ENCODE data around the gene ARFGEF3.

The ARFGEF3 gene

DNA sequence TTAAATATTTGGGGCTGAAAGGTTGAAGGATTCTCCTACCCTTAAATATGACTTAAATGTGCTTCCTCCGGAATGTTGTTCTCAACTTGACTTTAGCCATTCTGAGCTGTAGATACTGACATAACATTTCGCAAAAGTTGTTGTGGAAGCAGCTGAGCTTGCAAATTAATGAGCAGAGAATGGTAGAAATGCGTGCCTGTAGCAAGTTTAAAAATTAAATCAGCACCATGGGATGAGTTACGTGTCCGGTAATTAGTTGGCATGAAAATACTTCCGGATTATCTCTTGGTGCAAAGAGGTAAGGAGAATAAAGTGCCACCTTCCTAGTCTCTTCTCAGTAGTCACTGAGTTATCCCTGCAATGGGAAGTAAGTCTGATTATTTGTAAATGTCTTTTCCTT, 80.2 kb downstream of the ARFGEF3 start:
- no peak for DNase-seq

DNA sequence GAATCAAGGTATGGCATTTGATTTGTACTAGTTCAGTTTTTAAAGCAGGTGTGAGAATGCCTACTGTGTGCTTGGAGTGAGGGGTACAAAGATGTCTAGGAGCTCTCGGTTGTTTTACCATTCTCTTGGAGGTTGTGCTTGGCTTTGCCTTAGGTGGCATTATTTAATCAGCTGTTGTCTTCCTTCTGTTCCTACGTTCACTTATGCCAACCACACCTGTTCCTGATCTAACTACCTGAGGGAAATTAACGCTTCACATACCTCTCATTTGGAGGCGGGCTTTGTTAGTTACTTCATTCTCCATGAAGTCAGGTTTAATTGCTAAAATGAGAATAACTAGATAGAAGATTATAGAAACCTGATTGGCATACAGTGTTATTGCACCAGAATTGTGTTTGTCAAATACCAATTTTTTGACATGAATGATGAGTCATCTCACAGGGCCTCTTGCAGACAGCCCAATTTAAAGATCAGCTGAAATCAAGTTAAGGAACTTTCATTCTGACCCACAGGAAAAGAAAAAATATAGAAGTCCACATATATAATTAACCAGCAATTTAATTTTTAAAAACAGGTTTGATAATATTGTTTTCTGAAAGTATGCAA, 81.4 kb downstream of the ARFGEF3 start:
- peak; percentile 73 for DNase-seq

DNA sequence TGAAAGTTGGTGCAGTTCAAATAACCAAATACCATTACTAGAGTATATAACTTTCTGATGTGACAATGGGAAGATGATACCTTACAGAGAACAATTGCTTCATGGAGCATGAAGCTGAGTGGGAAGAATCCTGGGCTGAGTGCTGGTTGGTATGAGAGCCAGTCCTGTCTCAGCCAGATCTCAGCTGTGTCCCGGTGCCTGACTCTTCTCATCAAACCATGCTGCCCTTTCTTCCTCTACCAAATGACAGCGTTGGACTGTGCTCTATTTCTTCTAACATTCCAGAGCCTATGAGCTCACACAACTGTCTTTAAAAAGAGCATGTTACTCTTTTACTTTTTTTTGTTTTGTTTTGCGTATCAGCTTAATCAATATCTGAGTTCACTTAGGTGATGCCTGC, 84.0 kb downstream of the ARFGEF3 start:
- no peak for DNase-seq

DNA sequence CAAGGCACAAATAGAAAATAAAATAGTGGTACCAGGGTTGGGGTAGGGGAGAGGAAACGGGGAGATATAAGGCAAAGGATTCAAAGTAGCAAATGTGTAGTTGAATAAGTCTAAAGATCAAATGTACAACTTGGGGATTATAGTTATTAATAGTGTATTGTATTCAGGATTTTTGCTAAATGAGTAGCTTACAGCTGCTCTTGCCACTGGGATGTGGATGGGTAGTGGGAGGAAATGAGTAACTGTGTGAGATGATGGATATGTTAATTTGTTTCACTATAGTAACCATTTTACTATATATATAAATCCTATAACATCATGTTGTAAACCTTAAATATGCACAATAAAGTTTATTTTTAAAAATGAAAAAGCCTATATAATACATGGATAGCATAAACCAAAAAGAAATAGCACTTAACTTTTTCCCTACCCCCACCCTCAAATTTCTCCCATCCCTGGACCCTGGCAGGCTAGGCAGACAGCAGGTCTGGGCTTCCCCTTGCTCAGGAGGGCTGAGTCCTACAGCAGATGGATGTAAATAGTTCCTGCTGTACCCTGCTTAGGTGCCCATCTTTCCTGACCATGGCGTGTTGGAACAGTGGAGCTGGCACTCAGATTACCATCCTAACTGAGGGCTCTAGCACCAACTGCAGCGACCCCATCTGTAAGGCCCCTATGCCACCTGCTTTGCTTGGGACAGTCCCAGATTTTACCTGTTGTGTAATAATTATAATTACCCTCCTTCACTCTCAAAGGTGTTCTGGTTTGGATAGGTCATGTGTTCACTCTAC, 85.1 kb downstream of the ARFGEF3 start:
- DNase-seq: no peak

DNA sequence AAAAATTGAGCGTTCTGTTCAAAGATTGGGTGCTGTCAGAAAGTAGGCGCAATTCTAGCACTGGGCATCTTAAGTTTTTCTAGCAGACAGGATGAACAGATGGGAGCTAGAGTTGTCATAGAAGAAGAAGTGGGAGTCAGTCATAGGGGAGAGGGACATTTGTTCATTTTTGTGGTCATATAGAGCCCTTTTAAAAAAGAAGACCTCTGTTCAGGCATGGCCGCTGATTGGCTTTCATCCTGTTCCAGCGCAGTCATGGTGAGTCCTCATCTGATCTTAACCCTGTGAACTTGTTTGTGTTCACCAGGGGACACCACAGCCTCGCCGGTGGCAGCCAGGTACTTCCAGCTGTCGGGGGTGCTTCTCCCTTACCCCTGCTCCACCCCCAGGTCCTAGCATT, 86.3 kb downstream of the ARFGEF3 start:
- DNase-seq: no peak

DNA sequence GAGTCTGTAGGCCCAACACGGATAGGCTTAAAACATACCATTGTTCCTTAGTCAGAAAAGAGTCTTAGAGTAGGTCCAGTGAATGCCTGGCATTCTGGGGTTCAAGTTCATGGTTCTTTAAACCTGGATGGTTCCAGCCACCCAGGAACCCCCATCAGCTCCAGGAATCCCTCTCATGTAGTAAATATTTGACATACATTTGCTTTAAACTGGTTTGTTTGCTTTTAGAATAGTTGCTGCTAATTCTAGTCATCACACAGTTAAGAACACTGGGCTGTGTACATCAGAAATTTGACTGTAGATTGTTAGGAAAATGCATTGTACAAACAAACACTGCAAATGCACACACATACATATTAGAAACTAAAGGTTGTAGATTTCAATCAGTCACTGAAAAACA, 87.1 kb downstream of the ARFGEF3 start:
- peak; percentile 31 for DNase-seq

DNA sequence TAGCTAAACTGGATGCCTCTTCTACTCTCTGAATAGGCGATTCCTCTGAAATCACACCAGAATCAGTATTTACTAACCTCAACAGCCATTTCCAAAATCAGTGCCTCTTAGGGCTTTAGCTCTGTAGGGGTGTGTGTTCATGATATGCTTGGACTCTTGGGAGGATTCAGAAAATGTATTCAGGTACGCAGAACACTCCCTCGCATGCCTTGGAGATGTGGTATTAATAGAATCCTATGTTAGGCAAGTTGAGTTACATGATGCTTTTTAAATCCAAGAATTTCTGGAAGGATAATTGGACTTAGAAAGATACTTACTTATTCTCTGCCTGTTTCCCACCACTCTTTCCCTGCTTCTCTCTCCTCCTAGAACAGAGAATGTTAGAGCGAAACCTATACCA, 88.3 kb downstream of the ARFGEF3 start:
- DNase-seq: peak; percentile 27

DNA sequence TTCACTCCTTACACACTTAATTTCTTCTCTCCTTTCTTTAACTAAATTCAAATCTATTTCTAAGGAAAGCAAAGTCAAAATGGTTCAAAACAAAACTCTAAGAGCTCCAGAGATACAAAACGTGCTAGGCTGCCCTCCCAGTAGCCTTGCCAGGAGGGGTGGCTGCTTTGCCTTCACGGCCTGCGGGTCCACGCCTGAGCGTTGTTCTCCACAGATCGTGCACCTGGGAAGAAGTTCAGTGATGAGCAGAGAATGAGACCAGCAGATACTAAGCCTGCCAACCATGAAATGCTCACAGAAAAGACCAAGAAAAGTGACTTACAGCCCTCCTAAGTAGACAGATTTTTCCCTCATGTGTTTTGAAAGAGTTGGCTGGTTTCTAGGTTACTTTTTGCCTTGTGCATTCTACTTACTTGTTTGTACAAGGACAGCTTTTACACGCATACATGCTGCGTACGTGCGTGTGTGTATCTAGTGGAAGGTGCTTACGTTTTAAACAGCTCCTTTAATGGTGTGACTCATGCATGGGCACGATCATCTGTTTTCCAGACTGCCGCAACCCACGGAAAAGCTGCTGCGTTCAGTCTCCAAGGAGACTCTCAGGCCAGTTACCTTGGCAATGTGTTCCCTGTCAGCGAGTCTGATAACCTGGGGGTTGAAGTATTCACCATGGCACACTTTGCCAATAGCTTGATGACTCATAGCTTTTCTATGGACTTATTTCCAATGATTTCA, 88.9 kb downstream of the ARFGEF3 start:
- peak; percentile 97 for DNase-seq

DNA sequence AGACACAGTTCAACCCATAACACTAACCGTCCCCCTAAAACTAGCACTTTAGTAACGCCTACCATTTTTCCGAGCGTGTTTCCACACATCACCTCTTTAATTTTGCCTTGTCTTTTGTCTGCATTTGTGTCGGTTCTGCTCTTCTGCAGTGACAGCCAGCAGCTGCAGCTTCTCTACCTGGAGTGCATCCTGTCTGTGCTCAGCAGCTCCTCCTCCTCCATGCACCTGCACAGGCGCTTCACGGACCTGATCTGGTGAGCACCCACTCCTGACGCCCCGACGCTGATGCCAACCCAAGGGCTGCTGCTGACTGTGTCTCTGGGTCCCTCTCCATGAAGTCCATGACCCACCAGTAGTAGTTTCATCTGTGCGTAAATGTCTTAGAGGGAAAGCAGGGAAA, 92.0 kb downstream of the ARFGEF3 start:
- DNase-seq: peak; percentile 86

DNA sequence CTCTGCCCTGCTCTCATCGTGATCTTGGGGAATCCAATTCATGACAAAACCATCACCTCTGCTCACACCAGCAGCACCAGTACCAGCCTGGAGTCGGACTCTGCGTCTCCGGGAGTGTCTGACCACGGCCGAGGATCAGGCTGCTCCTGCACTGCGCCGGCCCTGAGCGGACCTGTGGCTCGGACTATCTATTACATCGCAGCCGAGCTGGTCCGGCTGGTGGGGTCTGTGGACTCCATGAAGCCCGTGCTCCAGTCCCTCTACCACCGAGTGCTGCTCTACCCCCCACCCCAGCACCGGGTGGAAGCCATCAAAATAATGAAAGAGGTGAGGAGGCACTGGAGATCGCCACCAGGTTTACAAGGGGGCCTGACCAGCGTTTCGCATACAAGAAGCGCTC, 93.7 kb downstream of the ARFGEF3 start:
- DNase-seq: no peak

DNA sequence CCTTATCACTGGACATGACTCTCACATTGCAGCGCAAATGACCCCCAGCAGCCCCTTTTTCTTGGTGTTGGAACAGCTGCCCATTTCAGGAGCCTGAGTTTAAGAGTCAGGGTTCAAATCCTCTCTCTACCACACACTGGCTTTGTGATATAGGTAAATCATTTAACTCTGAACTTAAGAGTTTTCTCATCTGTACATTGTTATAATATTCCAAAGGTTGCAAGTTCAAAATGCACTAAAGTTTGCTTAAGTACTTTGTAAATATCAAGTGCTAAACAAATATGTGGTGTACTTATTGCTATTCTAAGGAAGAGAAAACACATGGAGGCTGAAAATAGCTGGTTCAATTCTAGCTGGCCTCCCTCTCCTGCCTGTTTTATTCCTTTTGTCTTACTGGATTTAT, 95.9 kb downstream of the ARFGEF3 start:
- DNase-seq: peak; percentile 44

DNA sequence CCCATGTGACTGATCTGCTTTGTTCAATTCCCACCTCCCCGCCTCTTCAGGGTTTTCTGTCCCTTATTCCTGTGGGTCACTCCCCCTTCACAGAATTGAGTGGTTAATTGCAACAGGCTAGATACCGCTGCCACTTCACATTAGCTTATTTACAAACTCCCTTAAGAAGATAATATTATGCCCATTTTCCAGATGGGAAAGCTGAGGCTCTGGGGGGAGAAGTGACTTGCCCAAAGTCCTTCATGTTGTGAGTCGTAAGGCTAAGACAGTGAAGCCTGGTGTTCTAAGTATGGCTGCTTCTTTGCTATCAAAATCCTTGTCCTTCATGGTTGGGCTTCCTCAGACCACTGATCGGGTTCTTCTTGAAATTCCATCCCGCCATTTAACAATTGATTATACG, 96.5 kb downstream of the ARFGEF3 start:
- peak; percentile 44 for DNase-seq

DNA sequence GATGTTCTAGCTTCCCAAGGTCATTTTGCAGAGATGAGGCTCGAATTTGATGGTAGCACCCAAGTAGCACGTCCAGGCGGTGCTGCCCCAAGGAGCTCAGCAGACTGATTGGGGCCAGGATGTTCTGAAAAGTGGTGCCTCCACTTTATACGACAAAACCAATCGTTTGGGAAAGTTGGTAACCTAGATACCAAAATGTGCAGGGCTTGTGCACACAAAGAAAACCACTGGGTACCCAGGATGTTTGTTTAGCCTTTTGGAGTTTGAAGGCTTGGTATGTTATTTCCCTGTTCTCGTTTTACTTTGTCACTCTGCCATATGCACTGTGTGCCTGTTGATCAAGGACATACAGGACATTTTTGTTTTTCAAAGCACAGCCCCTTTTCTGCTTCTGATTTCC, 97.3 kb downstream of the ARFGEF3 start:
- DNase-seq: peak; percentile 71

DNA sequence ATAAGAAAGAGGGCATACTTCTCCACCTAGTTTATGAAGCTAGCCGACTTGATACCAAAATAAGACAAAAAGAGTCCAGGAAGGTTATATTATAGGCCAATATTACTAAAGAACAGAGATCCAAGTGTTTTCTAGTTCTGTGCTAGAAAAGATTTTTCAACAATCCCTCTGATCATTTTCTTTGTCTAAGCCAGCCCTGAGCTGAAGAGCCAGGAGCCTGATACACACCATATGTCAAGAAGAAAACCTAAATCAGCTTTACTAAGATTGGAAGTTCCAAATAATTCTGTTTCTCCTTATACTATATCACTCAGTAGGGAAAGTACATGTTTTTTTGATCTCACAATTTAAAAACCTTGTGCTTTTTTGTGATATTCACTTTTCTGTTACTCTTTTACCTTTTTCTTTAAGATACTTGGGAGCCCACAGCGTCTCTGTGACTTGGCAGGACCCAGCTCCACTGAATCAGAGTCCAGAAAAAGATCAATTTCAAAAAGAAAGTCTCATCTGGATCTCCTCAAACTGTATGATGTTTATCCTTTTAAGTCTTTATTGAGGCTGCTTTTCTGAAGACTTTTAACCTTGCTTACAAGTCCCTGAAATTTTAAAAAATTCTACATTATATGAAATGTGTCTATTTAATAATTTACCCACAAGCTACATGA, 99.5 kb downstream of the ARFGEF3 start:
- DNase-seq: no peak

DNA sequence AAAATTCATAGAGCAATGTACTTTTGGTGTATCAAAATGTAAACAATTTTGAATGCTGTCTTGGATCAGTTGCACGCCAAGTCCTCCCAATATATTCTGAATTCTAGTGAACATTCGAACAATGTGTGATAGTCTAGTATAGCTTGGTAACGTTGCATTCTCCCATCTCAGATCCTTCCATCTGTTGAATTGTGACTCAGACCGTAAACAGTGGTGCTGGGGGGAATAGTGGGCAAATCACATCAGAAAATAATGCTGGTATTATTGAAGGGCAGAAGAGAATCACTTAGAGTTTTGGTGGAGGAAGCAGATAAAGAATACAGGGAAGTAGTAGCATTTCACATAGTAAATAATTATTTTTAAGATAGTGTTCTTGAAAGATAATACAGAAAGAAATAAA, 102.2 kb downstream of the ARFGEF3 start:
- DNase-seq: no peak

DNA sequence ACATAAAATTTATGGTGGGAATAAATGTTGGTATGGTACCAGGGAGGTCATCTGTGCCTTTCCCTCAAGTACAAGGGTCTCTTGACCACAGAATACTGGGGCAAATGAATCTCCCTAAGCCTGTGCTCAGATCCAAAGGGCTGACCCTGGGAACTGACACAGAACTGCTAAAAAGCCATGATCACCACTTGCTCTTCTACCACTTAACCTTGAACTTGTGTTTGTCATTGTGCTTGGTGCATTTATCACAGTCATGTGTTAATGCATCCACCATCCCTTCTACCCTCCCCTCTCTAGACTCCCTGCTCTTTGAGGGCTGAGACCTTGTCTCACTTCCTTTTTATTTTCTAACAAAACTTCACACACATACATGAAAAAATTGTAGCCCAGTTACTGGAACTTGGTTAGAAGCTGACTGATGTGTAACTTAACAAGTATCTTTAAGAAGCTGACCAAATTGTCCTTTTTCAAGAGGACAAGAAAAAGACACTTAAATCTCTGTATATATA, 102.7 kb downstream of the ARFGEF3 start:
- DNase-seq: no peak

DNA sequence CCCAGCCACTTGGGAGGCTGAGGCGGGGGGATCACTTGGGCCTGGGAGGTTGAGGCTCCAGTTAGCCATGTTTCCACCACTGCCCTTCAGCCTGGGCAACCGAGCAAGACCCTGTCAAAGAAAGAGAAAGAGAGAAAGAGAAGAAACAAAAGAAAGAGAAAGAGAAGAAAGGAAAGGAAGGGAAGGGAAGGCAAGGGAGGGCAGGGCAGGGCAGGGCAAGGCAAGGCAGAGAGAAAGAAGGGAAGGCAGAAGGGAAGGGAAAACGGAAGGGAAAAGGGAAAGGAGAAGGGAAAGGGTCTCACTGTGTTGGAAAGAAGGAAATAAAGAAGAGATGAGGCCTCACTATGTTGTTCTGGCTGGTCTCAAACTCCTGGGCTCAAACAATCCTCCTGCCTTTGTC, 104.4 kb downstream of the ARFGEF3 start:
- no peak for DNase-seq

DNA sequence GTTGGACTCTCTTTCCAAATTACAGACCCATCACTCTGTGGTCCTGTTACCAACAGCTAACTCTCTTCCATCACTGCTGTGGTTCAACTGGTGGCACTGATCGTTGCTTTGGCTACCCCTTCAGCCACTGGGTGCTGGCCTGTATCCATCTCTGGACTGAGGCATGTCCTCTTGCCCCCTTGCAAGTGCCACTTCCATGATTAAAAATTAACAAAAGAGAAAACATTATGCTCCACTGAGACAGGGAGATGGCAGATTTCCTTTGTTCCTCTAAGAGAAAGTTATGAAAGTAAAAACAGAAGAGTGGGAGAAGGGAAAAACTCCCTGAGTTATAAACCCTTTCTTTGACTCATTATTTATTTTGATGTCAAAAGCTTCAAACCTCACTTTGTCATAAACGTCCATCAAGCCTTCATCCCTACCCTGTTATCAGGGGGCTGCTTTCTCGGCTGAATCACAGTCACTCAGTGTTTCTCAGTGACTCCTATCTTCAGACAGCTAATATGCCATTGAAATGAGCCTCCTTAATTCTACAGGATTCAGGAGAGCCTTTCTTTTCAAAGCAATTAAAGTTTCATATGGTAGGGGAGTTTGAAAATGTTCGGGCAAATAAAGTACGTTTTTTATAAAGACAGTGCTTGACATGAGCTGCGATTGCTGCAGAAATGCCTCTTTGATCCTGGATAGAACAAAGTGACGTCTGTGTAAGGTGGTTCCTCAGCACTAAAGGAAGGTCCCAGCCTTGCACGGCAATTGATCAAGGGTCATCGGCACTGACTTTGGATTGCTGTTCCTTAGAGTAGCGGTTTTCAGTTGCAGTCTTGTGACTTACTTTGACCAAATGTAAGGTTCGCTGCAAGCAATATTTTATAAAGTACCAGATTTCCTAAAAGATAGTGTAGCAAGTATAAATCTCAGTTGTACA, 106.5 kb downstream of the ARFGEF3 start:
- DNase-seq: peak; percentile 18

DNA sequence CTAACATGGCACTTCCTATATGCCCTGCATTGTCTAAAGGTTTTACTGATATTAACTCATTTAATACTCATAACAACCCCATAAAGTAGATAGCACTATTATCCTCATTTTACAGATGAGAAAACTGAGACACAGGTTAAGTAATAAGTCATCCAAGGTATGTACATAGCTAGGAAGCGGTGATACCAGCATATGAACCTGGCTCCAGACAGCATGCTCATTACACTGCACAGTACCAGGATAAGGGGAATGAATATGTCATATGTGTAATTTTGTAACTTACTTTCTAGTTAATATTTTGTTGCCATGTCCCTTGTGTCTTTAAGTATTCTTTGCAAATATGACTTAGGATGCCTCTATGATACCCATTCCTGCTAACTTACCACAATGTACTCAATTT, 109.7 kb downstream of the ARFGEF3 start:
- no peak for DNase-seq

DNA sequence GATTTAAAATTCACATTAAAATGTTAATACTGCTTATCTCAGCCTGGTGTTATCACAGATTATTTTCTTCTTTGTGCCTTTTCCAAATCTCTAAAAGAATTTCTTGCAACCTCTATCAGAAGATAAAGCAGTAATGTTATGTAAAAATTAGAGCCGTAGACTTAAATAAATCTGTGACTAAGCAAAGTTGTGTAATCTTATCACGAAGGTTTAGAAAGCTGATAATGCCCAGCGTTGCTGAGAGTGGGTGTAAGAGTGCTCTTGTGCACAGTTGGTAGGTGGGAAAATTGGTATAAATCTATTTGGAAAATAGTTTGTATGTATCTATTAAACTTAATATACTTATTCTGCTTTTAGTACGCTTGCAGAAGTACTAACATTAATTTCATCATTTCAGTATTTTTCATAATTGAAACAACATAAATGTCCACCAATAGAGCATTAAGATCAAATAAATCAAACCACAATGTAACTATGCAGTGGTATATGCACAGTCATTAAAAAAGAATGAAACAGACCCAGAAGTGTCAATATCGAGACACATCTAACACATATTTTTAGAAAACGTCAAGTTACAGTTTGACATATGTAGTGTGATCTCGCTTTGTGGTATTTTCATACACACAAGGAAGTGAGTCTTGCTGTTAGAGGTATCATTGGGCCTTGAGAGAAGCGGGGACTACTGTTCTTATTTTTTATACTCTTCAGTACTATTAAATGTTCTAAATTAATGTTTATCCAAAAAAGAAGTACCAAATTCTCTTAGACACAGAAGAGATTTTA, 111.0 kb downstream of the ARFGEF3 start:
- DNase-seq: no peak

DNA sequence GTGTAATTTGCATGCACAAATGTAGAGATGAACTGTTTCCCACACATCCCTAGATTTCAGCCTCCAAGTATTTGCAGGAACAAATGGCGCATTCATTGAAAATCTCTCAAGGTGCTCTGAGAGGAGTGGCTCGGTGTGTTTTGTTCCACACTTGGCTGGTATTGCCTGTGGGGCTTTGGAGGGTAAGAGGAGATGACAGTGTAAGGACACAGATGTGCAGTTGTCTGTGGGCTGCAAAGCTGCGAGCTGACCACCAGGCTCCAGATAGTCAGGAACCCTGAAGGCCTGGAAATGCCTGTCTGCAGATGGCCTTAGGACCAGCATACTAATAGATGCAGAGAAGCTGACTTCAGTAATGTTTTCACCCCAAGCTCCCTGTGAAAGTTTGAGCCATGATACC, 114.2 kb downstream of the ARFGEF3 start:
- DNase-seq: peak; percentile 6

Measured in DMS53 (cell line).